K562 (cell line): Measurements from ENCODE around the gene NDUFA5. TPM values are rescaled to one million over a fixed set of nuclear protein-coding genes. Genes with fewer than 3 reads are reported as not detected.
A peak's percentile ranks its signal among the peaks of the same experiment; 100 is the strongest.

Experiments
- FOXA1 ChIP-seq: fragments of 450-650 bp; IDR thresholded peaks from 2 replicates; pipeline ENCODE4 v1.6.1; 2016; ENCODE audit warnings: mild to moderate bottlenecking, borderline replicate concordance
- KAT7 ChIP-seq: sonication (generic); formaldehyde crosslinking; IDR thresholded peaks from 2 replicates; pipeline ENCODE4 v1.8.0; 2022; ENCODE audit warnings: missing genetic modification reagents, mild to moderate bottlenecking, borderline replicate concordance
- LCOR ChIP-seq: sonication (generic); formaldehyde crosslinking; IDR thresholded peaks from 2 replicates; pipeline ENCODE4 v1.8.0; 2022; ENCODE audit warnings: mild to moderate bottlenecking, missing genetic modification reagents
- MGA ChIP-seq: fragments of 450-650 bp; IDR thresholded peaks from 2 replicates; pipeline ENCODE4 v1.6.1; 2016; ENCODE audit warnings: mild to moderate bottlenecking, moderate library complexity
- MTA1 ChIP-seq: fragments of 450-650 bp; IDR thresholded peaks from 2 replicates; pipeline ENCODE4 v1.6.1; 2017; ENCODE audit warnings: borderline replicate concordance
- NFATC3 ChIP-seq: fragments of 450-650 bp; IDR thresholded peaks from 2 replicates; pipeline ENCODE4 v1.6.1; 2017; ENCODE audit warnings: mild to moderate bottlenecking
- PATZ1 ChIP-seq: fragments of 250-450 bp; sonication (Bioruptor Pico); IDR thresholded peaks from 2 replicates; pipeline ENCODE4 v1.5.0; 2020; ENCODE audit warnings: mild to moderate bottlenecking, borderline replicate concordance
- PHF8 ChIP-seq: fragments of 200-600 bp; sonication (generic); IDR thresholded peaks from 2 replicates; pipeline ENCODE4 v1.6.1; 2012; ENCODE audit warnings: mixed run types, mild to moderate bottlenecking, inconsistent platforms, low read length, moderate library complexity, borderline replicate concordance
- PRMT5 ChIP-seq: sonication (generic); formaldehyde crosslinking; IDR thresholded peaks from 2 replicates; pipeline ENCODE4 v1.5.0; 2020; ENCODE audit warnings: missing genetic modification reagents
- SMAD3 ChIP-seq: fragments of 450-650 bp; formaldehyde crosslinking; conservative IDR thresholded peaks from 2 replicates; pipeline ENCODE4 v1.4.0; 2020; ENCODE audit warnings: mild to moderate bottlenecking
- SMAD4 ChIP-seq: fragments of 250-450 bp; sonication (Bioruptor Pico); conservative IDR thresholded peaks from 2 replicates; pipeline ENCODE4 v1.8.0; 2021; ENCODE audit warnings: inconsistent platforms, mild to moderate bottlenecking, moderate library complexity
- SMARCA5 ChIP-seq: fragments of 450-650 bp; IDR thresholded peaks from 2 replicates; pipeline ENCODE4 v1.6.1; 2016
- ZNF124 ChIP-seq: sonication (generic); formaldehyde crosslinking; IDR thresholded peaks from 2 replicates; pipeline ENCODE4 v1.8.1; 2022; ENCODE audit warnings: missing genetic modification reagents
- ZNF77 ChIP-seq: fragments of 250-450 bp; sonication (Bioruptor Pico); IDR thresholded peaks from 2 replicates; pipeline ENCODE4 v1.5.0; 2020
- polyA plus RNA-seq, 8 experiments: library from polyadenylated mRNA; depleted of rRNA in 4 of 8; stranded (reverse) in 5 of 8; unstranded in 3 of 8; fragments of >200 nt; fragmentation: Nextera tagmentation in 2 of 8; fragmentation: Illumina TruSeq in 1 of 8; extraction: Ambion mirVana in 2 of 8; extraction: Trizol in 1 of 8; gene quantifications; 2 replicates each; pipeline versions ENCODE4 v1.2.1 to v1.2.3, GENCODE V29; 2011 to 2014; ENCODE audit warnings: inconsistent platforms in 1 of 8, missing spikeins in 1 of 8
- total RNA-seq, 7 experiments: library from RNA; depleted of rRNA in 6 of 7; stranded (reverse); fragments of >200 nt in 6 of 7; fragmentation: Illumina TruSeq in 2 of 7; extraction: Trizol in 2 of 7; gene quantifications; 2 replicates each; pipeline versions ENCODE4 v1.2.1 to v1.2.3, GENCODE V29; 2011 to 2021; ENCODE audit warnings: low replicate concordance in 1 of 7

The NDUFA5 gene
- total and polyA plus RNA-seq, 9 of the 15 experiments (the other 6 are each of a cell fraction or from before 2014, with no cell fraction given) = 155 to 677 (median 269) TPM

- no peak for TF ChIP-seq PRMT5 (CRISPR knock-in tag)
- peak; percentile 95 for TF ChIP-seq MTA1
- TF ChIP-seq FOXA1 = no peak
- no peak for TF ChIP-seq SMARCA5
- no peak for TF ChIP-seq ZNF124 (CRISPR knock-in tag)
- no peak for TF ChIP-seq NFATC3
- no peak for TF ChIP-seq SMAD4 (CRISPR knock-in tag)
- TF ChIP-seq KAT7 (CRISPR knock-in tag) = no peak; the same call in 1 of the 2 replicates
- no peak for TF ChIP-seq SMAD3 (CRISPR knock-in tag)
- TF ChIP-seq MGA = no peak
- peak; percentile 76; the same call in 1 of the 2 replicates for TF ChIP-seq PHF8
- no peak for TF ChIP-seq PATZ1 (CRISPR knock-in tag)
- TF ChIP-seq ZNF77 = no peak
- peak; percentile 34; the same call in 1 of the 2 replicates for TF ChIP-seq LCOR (CRISPR knock-in tag)
These were observed 23.0 kb downstream of the NDUFA5 start, which contains the start of gene IQUB (continued) for GRCh38 chr7:123534383-123535260.
